GM23248 (cell line): ENCODE data around the gene PRIMA1. TPM values are rescaled to one million over a fixed set of nuclear protein-coding genes. Genes with fewer than 3 reads are reported as not detected.
A peak's percentile ranks its signal among the peaks of the same experiment; 100 is the strongest.

Experiments
- DNase-seq: peaks from one replicate; pipeline ENCODE4 v3.0.0-alpha.2; 2015
- H2AFZ ChIP-seq: fragments of 200-600 bp; sonication (generic); 2 replicates; pipeline ENCODE4 v1.6.1; 2016; ENCODE audit warnings: antibody characterized with exemption
- H3F3A ChIP-seq: fragments of 200-600 bp; sonication (generic); 2 replicates; pipeline ENCODE4 v1.6.1; 2016; ENCODE audit warnings: mild to moderate bottlenecking, antibody characterized with exemption, mixed run types; ENCODE audit not compliant: insufficient read depth
- H3K27ac ChIP-seq: fragments of 200-600 bp; sonication (generic); 2 replicates; pipeline ENCODE4 v1.5.1; 2016; ENCODE audit warnings: mild to moderate bottlenecking
- H3K27me3 ChIP-seq: fragments of 200-600 bp; sonication (generic); replicated peaks from 2 replicates; pipeline ENCODE4 v1.6.1; 2016; ENCODE audit warnings: mild to moderate bottlenecking; ENCODE audit not compliant: insufficient read depth
- H3K36me3 ChIP-seq: fragments of 200-600 bp; sonication (generic); 2 replicates; pipeline ENCODE4 v1.6.1; 2016; ENCODE audit warnings: low read depth, mild to moderate bottlenecking
- H3K4me1 ChIP-seq: fragments of 200-600 bp; sonication (generic); 2 replicates; pipeline ENCODE4 v1.6.1; 2016; ENCODE audit warnings: mild to moderate bottlenecking; ENCODE audit not compliant: insufficient read depth
- H3K4me2 ChIP-seq: fragments of 200-600 bp; sonication (generic); one replicate; pipeline ENCODE4 v1.6.1; 2016; ENCODE audit warnings: mild to moderate bottlenecking; ENCODE audit not compliant: unreplicated experiment
- H3K4me3 ChIP-seq: fragments of 200-600 bp; sonication (generic); 2 replicates; pipeline ENCODE4 v1.5.1; 2016; ENCODE audit warnings: mild to moderate bottlenecking
- H3K79me2 ChIP-seq: fragments of 200-600 bp; sonication (generic); 2 replicates; pipeline ENCODE4 v1.6.1; 2016; ENCODE audit warnings: mild to moderate bottlenecking; ENCODE audit not compliant: insufficient read depth
- H3K9ac ChIP-seq: fragments of 200-600 bp; sonication (generic); 2 replicates; pipeline ENCODE4 v1.6.1; 2016; ENCODE audit warnings: mild to moderate bottlenecking
- H3K9me2 ChIP-seq: fragments of 200-600 bp; sonication (generic); 2 replicates; pipeline ENCODE4 v1.6.1; 2016; ENCODE audit warnings: mixed run types, mild to moderate bottlenecking, moderate library complexity; ENCODE audit not compliant: insufficient read depth
- H3K9me3 ChIP-seq: fragments of 200-600 bp; sonication (generic); one replicate; pipeline ENCODE4 v1.6.1; 2017; ENCODE audit warnings: low read depth
- H4K20me1 ChIP-seq: fragments of 200-600 bp; sonication (generic); 2 replicates; pipeline ENCODE4 v1.6.0; 2016; ENCODE audit not compliant: insufficient read depth
- EZH2 ChIP-seq: fragments of 200-600 bp; sonication (generic); IDR thresholded peaks from 2 replicates; pipeline ENCODE4 v1.6.1; 2018; ENCODE audit warnings: antibody characterized with exemption, mild to moderate bottlenecking; ENCODE audit not compliant: insufficient read depth, poor library complexity, severe bottlenecking
- EZH2phosphoT487 ChIP-seq: fragments of 200-600 bp; sonication (generic); IDR thresholded peaks from 2 replicates; pipeline ENCODE4 v1.6.1; 2018; ENCODE audit warnings: antibody characterized with exemption, moderate library complexity, mild to moderate bottlenecking, low read depth; ENCODE audit not compliant: insufficient read depth
- WGBS, 2 experiments: methylation state at CpG; one replicate each; pipeline ENCODE4 v1.1.6; 2015 to 2017; ENCODE audit warnings: low lambda C conversion rate in 2 of 2, low coverage in 1 of 2; ENCODE audit errors: missing lambda C conversion rate in 2 of 2; 5-methylcytosine and 5-hydroxymethylcytosine counted together
- in situ Hi-C: fragments of 300-500 bp; cut with MboI; formaldehyde crosslinking; loops from 2 replicates; pipeline ENCODE4 v1.15.0; 2020
- polyA plus RNA-seq: library from polyadenylated mRNA; unstranded; fragments of >200 nt; fragmentation: Nextera tagmentation; extraction: Ambion mirVana; gene quantifications from 2 replicates; pipeline ENCODE4 v1.2.1, GENCODE V29; 2016
- total RNA-seq: library from RNA; depleted of rRNA; stranded (reverse); fragments of >200 nt; shearing (Covaris generic); gene quantifications from 2 replicates; pipeline ENCODE4 v1.2.3, GENCODE V29; 2014

Gene PRIMA1
- total and polyA plus RNA-seq, 2 experiments from 2014 or later: 0.43 TPM; not detected in 1

DNA sequence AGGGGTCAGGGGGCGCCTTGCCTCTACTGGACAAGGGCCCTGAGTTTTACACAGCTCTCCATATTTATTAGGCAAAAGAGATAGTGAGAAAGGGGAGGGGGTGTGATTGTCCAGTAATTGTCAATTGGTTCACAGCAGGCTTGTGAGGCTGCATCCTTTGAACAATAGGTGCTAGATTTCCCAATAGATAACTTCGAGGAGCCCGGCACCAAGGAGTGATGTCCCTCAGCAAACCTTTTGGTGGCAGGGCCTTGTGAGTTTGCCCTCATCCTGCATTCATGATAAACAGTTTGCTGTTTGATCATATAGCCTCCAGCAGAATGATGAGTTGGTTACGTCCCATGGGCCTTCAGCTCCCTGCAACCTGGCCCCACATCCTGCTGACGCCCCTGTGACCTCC is 2.7 kb upstream of the PRIMA1 start:
- 72 to 76% methylated on average over 5 of the region's 5 CpGs for WGBS, 2 experiments
- no peak for DNase-seq
- in situ Hi-C loops: no loop called here

GRCh38 chr14:93789228-93790130 is 1.2 kb upstream of the PRIMA1 start:
- 38% methylated on average over 24 to 29 of the region's 29 CpGs for WGBS, 2 experiments
- peaks cover 16% of the 10 kb centered on the region for H3K27me3 ChIP-seq
- H4K20me1 ChIP-seq: no peaks in the 10 kb centered on the region
- no peaks in the 10 kb centered on the region for H3K79me2 ChIP-seq
- in situ Hi-C loops: no loop called here
- TF ChIP-seq EZH2phosphoT487 (no peak), EZH2 (peak; percentile 54)
- H3K4me1 ChIP-seq: no peaks in the 10 kb centered on the region
- no peaks in the 10 kb centered on the region for H3F3A ChIP-seq
- no peak overlapping the region for H3K9ac ChIP-seq
- no peak overlapping the region for H3K4me2 ChIP-seq
- DNase-seq: peak; percentile 3
- no peaks in the 10 kb centered on the region for H3K9me3 ChIP-seq
- peak overlapping the region; percentile 63; the same call in 1 of the 2 replicates for H3K4me3 ChIP-seq
- H2AFZ ChIP-seq: 0 out of 2 replicates have a peak overlapping the region, but pooled peaks have one; percentile 45
- no peak overlapping the region for H3K27ac ChIP-seq
- H3K9me2 ChIP-seq: no peaks in the 10 kb centered on the region
- H3K36me3 ChIP-seq: no peaks in the 10 kb centered on the region

More for the DNA sequence above, 2.7 kb upstream of the PRIMA1 start:
- Histone ChIP-seq H3K4me1 (no peaks in the 10 kb centered on the region), H3K27me3 (peaks cover 9% of the 10 kb centered on the region), H3K36me3 (no peaks in the 10 kb centered on the region), H3K4me3 (no peak overlapping the region), H4K20me1 (no peaks in the 10 kb centered on the region), H3K4me2 (no peak overlapping the region), H3K79me2 (no peaks in the 10 kb centered on the region), H3K9me2 (no peaks in the 10 kb centered on the region), H3K9ac (no peak overlapping the region), H3K27ac (no peak overlapping the region), H3K9me3 (no peaks in the 10 kb centered on the region), H3F3A (no peaks in the 10 kb centered on the region), H2AFZ (no peak overlapping the region)
- TF ChIP-seq EZH2phosphoT487 (no peak), EZH2 (no peak)

- TF ChIP-seq EZH2phosphoT487 (no peak), EZH2 (no peak)
These were observed 400 bp upstream of the PRIMA1 start for GRCh38 chr14:93788543-93789227.

GRCh38 chr14:93787465-93788292 is 606 bp downstream of the PRIMA1 start:
- Histone ChIP-seq H4K20me1 (no peaks in the 10 kb centered on the region), H3K9me2 (no peaks in the 10 kb centered on the region), H3K4me1 (no peaks in the 10 kb centered on the region), H3K79me2 (no peaks in the 10 kb centered on the region), H2AFZ (no peak overlapping the region), H3K27me3 (peaks cover 16% of the 10 kb centered on the region), H3F3A (no peaks in the 10 kb centered on the region), H3K4me3 (no peak overlapping the region), H3K36me3 (no peaks in the 10 kb centered on the region), H3K9me3 (no peaks in the 10 kb centered on the region), H3K4me2 (no peak overlapping the region), H3K9ac (no peak overlapping the region), H3K27ac (no peak overlapping the region)
- TF ChIP-seq EZH2: no peak
- no peak for TF ChIP-seq EZH2phosphoT487
- 71 to 76% methylated on average over 45 to 52 of the region's 52 CpGs for WGBS, 2 experiments
- in situ Hi-C loops: no loop called here
- no peak for DNase-seq

More at GRCh38 chr14:93788543-93789227, 400 bp upstream of the PRIMA1 start:
- peak; percentile 50 for DNase-seq
- H3K9me2 ChIP-seq: no peaks in the 10 kb centered on the region
- H3K4me3 ChIP-seq: peak overlapping the region; percentile 63
- H3K9me3 ChIP-seq: no peaks in the 10 kb centered on the region
- H3K79me2 ChIP-seq: no peaks in the 10 kb centered on the region
- WGBS, 2 experiments: 2% methylated on average over 44 to 53 of the region's 79 CpGs
- H4K20me1 ChIP-seq: no peaks in the 10 kb centered on the region
- no peak overlapping the region for H3K4me2 ChIP-seq
- H3K4me1 ChIP-seq: no peaks in the 10 kb centered on the region
- no peak overlapping the region for H3K9ac ChIP-seq
- H2AFZ ChIP-seq: peak overlapping the region; percentile 45; the same call in 1 of the 2 replicates
- in situ Hi-C loops: no loop called here
- H3K36me3 ChIP-seq: no peaks in the 10 kb centered on the region
- peaks cover 16% of the 10 kb centered on the region for H3K27me3 ChIP-seq
- H3K27ac ChIP-seq: no peak overlapping the region
- no peaks in the 10 kb centered on the region for H3F3A ChIP-seq
